ENCODE measurements around the gene RPTN. TPM values are rescaled to one million over a fixed set of nuclear protein-coding genes. Genes with fewer than 3 reads are reported as not detected.

The RPTN gene
- polyA plus RNA-seq, 2 of the 4 experiments (the other 2 are of a cell fraction) = not detected

DNA sequence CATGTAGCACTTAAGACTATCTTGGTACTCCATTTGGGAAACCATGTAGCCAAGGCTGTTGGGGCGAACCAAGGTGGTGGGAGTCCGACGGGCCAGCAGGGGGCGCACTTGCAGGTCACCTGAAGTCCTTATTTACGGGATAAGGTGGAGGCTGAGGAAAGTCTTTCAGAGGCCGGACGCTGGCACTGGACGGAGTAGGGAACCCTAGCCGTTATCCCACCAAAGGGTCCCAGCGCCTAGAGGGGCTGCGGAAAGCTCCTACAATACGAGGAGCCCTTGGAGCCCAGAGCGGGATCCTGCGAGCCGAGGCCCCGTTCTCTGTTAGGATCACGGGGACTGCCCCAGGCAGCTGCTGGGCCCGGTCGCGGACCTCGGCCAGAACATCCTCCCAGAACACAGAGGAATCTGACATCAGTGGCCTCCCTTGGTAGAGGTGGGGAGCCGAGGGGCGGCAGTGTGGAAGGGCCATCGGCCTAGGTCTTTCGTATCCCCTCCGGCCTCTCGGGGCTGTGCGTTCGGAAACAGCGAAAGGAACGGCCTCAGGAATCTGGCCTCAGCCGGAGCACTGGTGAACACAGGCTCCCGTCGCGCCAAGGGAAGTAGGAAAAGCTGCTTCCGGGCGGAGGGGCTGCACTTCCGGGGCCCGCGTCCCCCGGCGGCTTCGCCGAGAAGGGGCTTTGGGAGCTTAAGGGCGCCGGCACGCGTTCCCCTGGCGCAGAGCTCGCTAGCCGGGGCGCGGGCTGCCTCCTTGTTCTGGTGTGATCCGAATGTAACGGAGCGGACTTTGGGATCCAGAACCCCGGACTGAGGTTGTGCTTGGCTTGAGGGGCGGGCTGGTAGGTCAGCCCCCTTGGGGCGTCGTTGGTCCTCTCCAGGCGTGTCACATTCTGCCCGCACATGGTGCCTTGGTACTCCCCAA lies 29.9 kb upstream of the RPTN start (continued):
- TF ChIP-seq, protein P1, sequence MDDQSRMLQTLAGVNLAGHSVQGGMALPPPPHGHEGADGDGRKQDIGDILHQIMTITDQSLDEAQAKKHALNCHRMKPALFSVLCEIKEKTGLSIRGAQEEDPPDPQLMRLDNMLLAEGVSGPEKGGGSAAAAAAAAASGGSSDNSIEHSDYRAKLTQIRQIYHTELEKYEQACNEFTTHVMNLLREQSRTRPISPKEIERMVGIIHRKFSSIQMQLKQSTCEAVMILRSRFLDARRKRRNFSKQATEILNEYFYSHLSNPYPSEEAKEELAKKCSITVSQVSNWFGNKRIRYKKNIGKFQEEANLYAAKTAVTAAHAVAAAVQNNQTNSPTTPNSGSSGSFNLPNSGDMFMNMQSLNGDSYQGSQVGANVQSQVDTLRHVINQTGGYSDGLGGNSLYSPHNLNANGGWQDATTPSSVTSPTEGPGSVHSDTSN (IDR thresholded peaks at IDR 0.05) = no peak
- TF ChIP-seq KDM1A (IDR thresholded peaks at IDR 0.05; ENCODE audit: low read depth) = no peak
- no peak for TF ChIP-seq MYC (IDR thresholded peaks at IDR 0.05; ENCODE audit: borderline replicate concordance, low read length)
- TF ChIP-seq, protein P2, sequence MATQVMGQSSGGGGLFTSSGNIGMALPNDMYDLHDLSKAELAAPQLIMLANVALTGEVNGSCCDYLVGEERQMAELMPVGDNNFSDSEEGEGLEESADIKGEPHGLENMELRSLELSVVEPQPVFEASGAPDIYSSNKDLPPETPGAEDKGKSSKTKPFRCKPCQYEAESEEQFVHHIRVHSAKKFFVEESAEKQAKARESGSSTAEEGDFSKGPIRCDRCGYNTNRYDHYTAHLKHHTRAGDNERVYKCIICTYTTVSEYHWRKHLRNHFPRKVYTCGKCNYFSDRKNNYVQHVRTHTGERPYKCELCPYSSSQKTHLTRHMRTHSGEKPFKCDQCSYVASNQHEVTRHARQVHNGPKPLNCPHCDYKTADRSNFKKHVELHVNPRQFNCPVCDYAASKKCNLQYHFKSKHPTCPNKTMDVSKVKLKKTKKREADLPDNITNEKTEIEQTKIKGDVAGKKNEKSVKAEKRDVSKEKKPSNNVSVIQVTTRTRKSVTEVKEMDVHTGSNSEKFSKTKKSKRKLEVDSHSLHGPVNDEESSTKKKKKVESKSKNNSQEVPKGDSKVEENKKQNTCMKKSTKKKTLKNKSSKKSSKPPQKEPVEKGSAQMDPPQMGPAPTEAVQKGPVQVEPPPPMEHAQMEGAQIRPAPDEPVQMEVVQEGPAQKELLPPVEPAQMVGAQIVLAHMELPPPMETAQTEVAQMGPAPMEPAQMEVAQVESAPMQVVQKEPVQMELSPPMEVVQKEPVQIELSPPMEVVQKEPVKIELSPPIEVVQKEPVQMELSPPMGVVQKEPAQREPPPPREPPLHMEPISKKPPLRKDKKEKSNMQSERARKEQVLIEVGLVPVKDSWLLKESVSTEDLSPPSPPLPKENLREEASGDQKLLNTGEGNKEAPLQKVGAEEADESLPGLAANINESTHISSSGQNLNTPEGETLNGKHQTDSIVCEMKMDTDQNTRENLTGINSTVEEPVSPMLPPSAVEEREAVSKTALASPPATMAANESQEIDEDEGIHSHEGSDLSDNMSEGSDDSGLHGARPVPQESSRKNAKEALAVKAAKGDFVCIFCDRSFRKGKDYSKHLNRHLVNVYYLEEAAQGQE (IDR thresholded peaks at IDR 0.05) = no peak
- TF ChIP-seq JUNB (IDR thresholded peaks at IDR 0.05) = no peak
- TF ChIP-seq POLR2AphosphoS2 (conservative IDR thresholded peaks at IDR 0.05; ENCODE audit: low read length) = no peak
- TF ChIP-seq, protein P3, sequence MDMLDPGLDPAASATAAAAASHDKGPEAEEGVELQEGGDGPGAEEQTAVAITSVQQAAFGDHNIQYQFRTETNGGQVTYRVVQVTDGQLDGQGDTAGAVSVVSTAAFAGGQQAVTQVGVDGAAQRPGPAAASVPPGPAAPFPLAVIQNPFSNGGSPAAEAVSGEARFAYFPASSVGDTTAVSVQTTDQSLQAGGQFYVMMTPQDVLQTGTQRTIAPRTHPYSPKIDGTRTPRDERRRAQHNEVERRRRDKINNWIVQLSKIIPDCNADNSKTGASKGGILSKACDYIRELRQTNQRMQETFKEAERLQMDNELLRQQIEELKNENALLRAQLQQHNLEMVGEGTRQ (IDR thresholded peaks at IDR 0.05) = no peak
- TF ChIP-seq, protein P4, sequence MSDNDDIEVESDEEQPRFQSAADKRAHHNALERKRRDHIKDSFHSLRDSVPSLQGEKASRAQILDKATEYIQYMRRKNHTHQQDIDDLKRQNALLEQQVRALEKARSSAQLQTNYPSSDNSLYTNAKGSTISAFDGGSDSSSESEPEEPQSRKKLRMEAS (IDR thresholded peaks at IDR 0.05) = peak; percentile 76
- TF ChIP-seq NR3C1 (IDR thresholded peaks at IDR 0.05) = no peak
- TF ChIP-seq ZNF302 (CRISPR knock-in tag; IDR thresholded peaks at IDR 0.05) = no peak
- no peak for TF ChIP-seq GATA3 (IDR thresholded peaks at IDR 0.05; ENCODE audit: borderline replicate concordance)
- TF ChIP-seq TP53 (CRISPR knock-in tag; IDR thresholded peaks at IDR 0.05) = no peak
- TF ChIP-seq HEYL (CRISPR knock-in tag; IDR thresholded peaks at IDR 0.05) = no peak
- TF ChIP-seq, protein P5, sequence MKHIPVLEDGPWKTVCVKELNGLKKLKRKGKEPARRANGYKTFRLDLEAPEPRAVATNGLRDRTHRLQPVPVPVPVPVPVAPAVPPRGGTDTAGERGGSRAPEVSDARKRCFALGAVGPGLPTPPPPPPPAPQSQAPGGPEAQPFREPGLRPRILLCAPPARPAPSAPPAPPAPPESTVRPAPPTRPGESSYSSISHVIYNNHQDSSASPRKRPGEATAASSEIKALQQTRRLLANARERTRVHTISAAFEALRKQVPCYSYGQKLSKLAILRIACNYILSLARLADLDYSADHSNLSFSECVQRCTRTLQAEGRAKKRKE (CRISPR knock-in tag; IDR thresholded peaks at IDR 0.05; ENCODE audit: low read depth) = no peak
- TF ChIP-seq EHF (CRISPR knock-in tag; IDR thresholded peaks at IDR 0.05) = no peak
- no peak for TF ChIP-seq RFX5 (IDR thresholded peaks at IDR 0.05)
- TF ChIP-seq JUN (IDR thresholded peaks at IDR 0.05) = peak; percentile 49 to 52; a peak in 1 of 5 replicates
- TF ChIP-seq CHD4 (IDR thresholded peaks at IDR 0.05; ENCODE audit: borderline replicate concordance) = no peak
- no peak for TF ChIP-seq CHD2 (IDR thresholded peaks at IDR 0.05; ENCODE audit: low read length, partially characterized antibody)
- no peak for TF ChIP-seq EP300 (IDR thresholded peaks at IDR 0.05)
- TF ChIP-seq RARB (CRISPR knock-in tag; IDR thresholded peaks at IDR 0.05) = no peak
- no peak for TF ChIP-seq FOSB (CRISPR knock-in tag; IDR thresholded peaks at IDR 0.05)
- no peak for TF ChIP-seq HOXB5 (CRISPR knock-in tag; IDR thresholded peaks at IDR 0.05)
